HepG2 (cell line): ENCODE data around the gene CAMTA2. TPM values are rescaled to one million over a fixed set of nuclear protein-coding genes. Genes with fewer than 3 reads are reported as not detected.

Experiments used
- ATAC-seq: fragments of 200-7000 bp; cut with Tn5 transposase; 3 replicates; pipeline ENCODE4 v1.9.1; 2020; ENCODE audit warnings: mild to moderate bottlenecking, moderate library complexity
- BruUV-seq: library from RNA; stranded (reverse); fragments of 400-500 nt; replicated peaks from 2 replicates; lab custom pipeline; 2021; lab: Mats Ljungman, UMichigan
- CTCF ChIA-PET: fragments of 300-600 bp; formaldehyde crosslinking; extraction: SDS; loops from one replicate; lab custom pipeline; 2021; ENCODE audit warnings: low total read pairs, inconsistent platforms, low intra/inter-chr PET ratio; lab: Yijun Ruan, JAX
- POLR2A ChIA-PET: fragments of 350-600 bp; sonication (Branson Sonifier 250); formaldehyde crosslinking; loops from one replicate; lab custom pipeline; 2020; ENCODE audit warnings: antibody characterized with exemption, inconsistent platforms; lab: Yijun Ruan, JAX
- DNase-seq: peaks from one replicate; pipeline ENCODE4 v3.0.0-alpha.2; 2015; ENCODE audit warnings: low spot score
- FAIRE-seq: peaks from 3 replicates; lab custom pipeline; 2011; peaks lifted over from hg19 to GRCh38; lab: Jason Lieb, UNC
- H2AFZ ChIP-seq: one replicate; pipeline ENCODE4 v1.6.1; 2011; ENCODE audit warnings: low read length, inconsistent platforms
- H3K27ac ChIP-seq: fragments of 300-600 bp; 3 replicates; pipeline ENCODE4 v1.8.0; 2011; ENCODE audit warnings: mixed run types, mild to moderate bottlenecking, mixed read lengths, low read length, inconsistent platforms; ENCODE audit not compliant: insufficient read depth; ENCODE audit errors: extremely low read length
- H3K27me3 ChIP-seq, 2 experiments: fragments of 200-600 bp in 1 of 2; 2 replicates in 1 of 2; 3 replicates in 1 of 2; pipeline versions ENCODE4 v1.6.0 to v1.8.0; 2011; ENCODE audit warnings: low read length in 2 of 2, mild to moderate bottlenecking in 2 of 2, moderate library complexity in 2 of 2, inconsistent platforms in 1 of 2; ENCODE audit not compliant: insufficient read depth in 2 of 2, control insufficient read depth in 1 of 2
- H3K36me3 ChIP-seq, 2 experiments: fragments of 200-600 bp in 1 of 2; replicated peaks in 1 of 2; 2 replicates in 1 of 2; 3 replicates in 1 of 2; pipeline versions ENCODE4 v1.5.1 to v1.8.0; 2011; ENCODE audit warnings: low read length in 2 of 2, inconsistent platforms in 1 of 2; ENCODE audit not compliant: insufficient read depth in 2 of 2, control insufficient read depth in 1 of 2
- H3K4me1 ChIP-seq: 2 replicates; pipeline ENCODE4 v1.5.1; 2012; ENCODE audit warnings: low read length, inconsistent platforms; ENCODE audit not compliant: insufficient read depth
- H3K4me2 ChIP-seq: 2 replicates; pipeline ENCODE4 v1.6.0; 2011; ENCODE audit warnings: low read depth, low read length, inconsistent platforms
- H3K4me3 ChIP-seq, 3 experiments: fragments of 200-600 bp in 1 of 3; sonication (generic), shearing (Covaris generic) in 1 of 3; replicated peaks in 1 of 3; 2 replicates each; pipeline ENCODE4 v1.5.1; 2011 to 2016; ENCODE audit warnings: low read length in 3 of 3, inconsistent platforms in 2 of 3, low read depth in 2 of 3, mild to moderate bottlenecking in 2 of 3, control low read depth in 1 of 3, mixed read lengths in 1 of 3; ENCODE audit not compliant: insufficient read depth in 1 of 3
- H3K79me2 ChIP-seq: one replicate; pipeline ENCODE4 v1.6.1; 2011; ENCODE audit warnings: low read length, inconsistent platforms; ENCODE audit not compliant: insufficient read depth
- H3K9ac ChIP-seq: 2 replicates; pipeline ENCODE4 v1.6.0; 2011; ENCODE audit warnings: mild to moderate bottlenecking, low read depth, low read length, inconsistent platforms; ENCODE audit not compliant: insufficient read depth
- H3K9me3 ChIP-seq: 2 replicates; pipeline ENCODE4 v1.5.1; 2012; ENCODE audit warnings: mild to moderate bottlenecking, low read length
- H4K20me1 ChIP-seq: 2 replicates; pipeline ENCODE4 v1.6.0; 2011; ENCODE audit warnings: inconsistent platforms, mild to moderate bottlenecking, low read length, moderate library complexity; ENCODE audit not compliant: insufficient read depth
- ATRX ChIP-seq: sonication (generic); formaldehyde crosslinking; IDR thresholded peaks from 2 replicates; pipeline ENCODE4 v1.4.0; 2020; ENCODE audit warnings: missing genetic modification reagents, borderline replicate concordance
- BCL3 ChIP-seq: sonication (generic); formaldehyde crosslinking; IDR thresholded peaks from 2 replicates; pipeline ENCODE4 v1.5.1; 2020; ENCODE audit warnings: mild to moderate bottlenecking, missing genetic modification reagents, moderate library complexity
- CEBPB ChIP-seq: IDR thresholded peaks from 2 replicates; pipeline ENCODE4 v1.6.1; 2011; ENCODE audit warnings: low read depth, low read length, improper control_type of control experiment, borderline replicate concordance
- GFI1 ChIP-seq: sonication (generic); formaldehyde crosslinking; IDR thresholded peaks from 2 replicates; pipeline ENCODE4 v1.5.0; 2020; ENCODE audit warnings: missing genetic modification reagents, mild to moderate bottlenecking, borderline replicate concordance
- MXI1 ChIP-seq: IDR thresholded peaks from 3 replicates; pipeline ENCODE4 v1.6.1; 2012; ENCODE audit warnings: low read depth, low read length, inconsistent platforms, borderline replicate concordance
- PAXIP1 ChIP-seq: sonication (generic); formaldehyde crosslinking; conservative IDR thresholded peaks from 2 replicates; pipeline ENCODE4 v1.4.0; 2020; ENCODE audit warnings: mild to moderate bottlenecking, missing genetic modification reagents, moderate library complexity
- PHF21A ChIP-seq: sonication (generic); formaldehyde crosslinking; IDR thresholded peaks from 2 replicates; pipeline ENCODE4 v1.5.0; 2020; ENCODE audit warnings: mild to moderate bottlenecking, missing genetic modification reagents
- ZBTB25 ChIP-seq: IDR thresholded peaks from 2 replicates; pipeline ENCODE4 v1.6.1; 2018; ENCODE audit warnings: missing genetic modification reagents
- ZFAT ChIP-seq: sonication (generic); formaldehyde crosslinking; conservative IDR thresholded peaks from 2 replicates; pipeline ENCODE4 v1.8.1; 2023; ENCODE audit warnings: missing genetic modification reagents, inconsistent platforms
- ZKSCAN8 ChIP-seq: IDR thresholded peaks from 2 replicates; pipeline ENCODE4 v1.6.1; 2016; ENCODE audit warnings: borderline replicate concordance, missing genetic modification reagents, missing compliant biosample characterization
- ZNF280D ChIP-seq: sonication (generic); formaldehyde crosslinking; IDR thresholded peaks from 2 replicates; pipeline ENCODE4 v1.5.1; 2020; ENCODE audit warnings: mild to moderate bottlenecking, missing genetic modification reagents
- WGBS: methylation state at CpG from one replicate; pipeline ENCODE4 v1.1.6; 2017; ENCODE audit warnings: low lambda C conversion rate; 5-methylcytosine and 5-hydroxymethylcytosine counted together
- in situ Hi-C: cut with HindIII; loops from 2 replicates; pipeline ENCODE4 v1.10.0; 2017; ENCODE audit warnings: low pct_unique_long_range_greater_than_20kb; ENCODE audit not compliant: extremely low pct_ligation_motif_present
- intact Hi-C: fragments of 100-400 bp; cut with micrococcal nuclease; formaldehyde crosslinking; loops from one replicate; pipeline ENCODE4 v1.10.0; 2022; ENCODE audit not compliant: unreplicated experiment
- polyA plus RNA-seq, 8 experiments: library from polyadenylated mRNA; depleted of rRNA in 3 of 8; stranded (reverse) in 7 of 8; unstranded in 1 of 8; fragments of >200 nt; fragmentation: Illumina TruSeq in 4 of 8; extraction: Trizol in 4 of 8; gene quantifications; 2 replicates each; pipeline versions ENCODE4 v1.2.1 to v1.2.3, GENCODE V29; 2011 to 2016; ENCODE audit warnings: low read depth in 4 of 8, missing spikeins in 1 of 8, mixed read lengths in 1 of 8; ENCODE audit not compliant: insufficient read depth in 1 of 8
- total RNA-seq, 5 experiments: library from RNA; depleted of rRNA; stranded (reverse); fragments of >200 nt; fragmentation: Illumina TruSeq; extraction: Trizol; gene quantifications; 2 replicates each; pipeline ENCODE4 v1.2.3, GENCODE V29; 2016; ENCODE audit warnings: low read depth in 1 of 5

Gene CAMTA2
- total and polyA plus RNA-seq, 2 of the 13 experiments (the other 11 are each of a cell fraction or from before 2014, with no cell fraction given) = 4.1 to 7.1 TPM

- intact Hi-C loops (no loop called here), in situ Hi-C loops (no loop called here)
- H3K4me3 ChIP-seq = peak overlapping the region; percentile 14 to 57 (median 26)
- ChIA-PET POLR2A (interaction anchor here (0.6 to 3.0 kb wide), 14 partner anchors 8 to 216 kb away, joined by 3 to 35 read pairs (median 5); partner anchors contain the start of genes ENO3, INCA1, PELP1 and PFN1), CTCF (no interaction called here)
- 4% methylated on average over 10 of the region's 10 CpGs for WGBS
- H3K4me1 ChIP-seq = peaks cover 22% of the 10 kb centered on the region
- no peak overlapping the region for H3K9ac ChIP-seq
- H2AFZ ChIP-seq = no peak overlapping the region
- FAIRE-seq (peak; percentile 99), ATAC-seq (peak; percentile 95), DNase-seq (peak; percentile 65)
- H4K20me1 ChIP-seq = no peaks in the 10 kb centered on the region
- H3K27ac ChIP-seq = peak overlapping the region; percentile 53
- no peaks in the 10 kb centered on the region for H3K36me3 ChIP-seq
- no TSS peak for BruUV-seq
- H3K27me3 ChIP-seq = no peaks in the 10 kb centered on the region
- peak overlapping the region; percentile 75 for H3K4me2 ChIP-seq
- H3K79me2 ChIP-seq = no peaks in the 10 kb centered on the region
- H3K9me3 ChIP-seq = no peaks in the 10 kb centered on the region
- no peak for TF ChIP-seq ATRX (CRISPR knock-in tag)
- TF ChIP-seq BCL3 (CRISPR knock-in tag) = 0 out of 2 replicates have a peak, but pooled peaks have one; percentile 28
- TF ChIP-seq GFI1 = peak; percentile 67; the same call in 1 of the 2 replicates
- 0 out of 2 replicates have a peak, but pooled peaks have one; percentile 20 for TF ChIP-seq ZKSCAN8
- TF ChIP-seq MXI1 = 0 out of 3 replicates have a peak, but pooled peaks have one; percentile 28
- TF ChIP-seq ZFAT (CRISPR knock-in tag) = no peak
- TF ChIP-seq CEBPB = peak; percentile 93
- TF ChIP-seq ZNF280D (CRISPR knock-in tag) = no peak
- no peak for TF ChIP-seq ZBTB25
- peak; percentile 60 for TF ChIP-seq PAXIP1 (CRISPR knock-in tag)
- TF ChIP-seq PHF21A (CRISPR knock-in tag) = peak; percentile 66; the same call in 1 of the 2 replicates
Observed at GRCh38 chr17:4920351-4921048, 67.0 kb downstream of the CAMTA2 start.
